ENCODE data around the gene ZDHHC11B.
"Not testable (repeated sequence)": the region's sequence is repeated elsewhere in the genome, so short reads cannot be mapped to it uniquely, and the experiment has no call there.

ZDHHC11B gene

GRCh38 chr5:690293-690692, 94.2 kb downstream of the ZDHHC11B start:
- H2AFZ ChIP-seq (ENCODE audit: insufficient read depth, low read length, poor library complexity); H3K36me3 ChIP-seq (ENCODE audit: control insufficient read depth in 1 of 2, insufficient read depth in 2 of 2, low read length in 2 of 2); H2BK120ac ChIP-seq (ENCODE audit: insufficient read depth, low read length, poor library complexity); H3K4ac ChIP-seq (ENCODE audit: low read depth, low read length); H2AK5ac ChIP-seq (ENCODE audit: low read length); H3K79me2 ChIP-seq (ENCODE audit: control insufficient read depth, insufficient read depth, low read length, poor library complexity); H2BK12ac ChIP-seq (ENCODE audit: low read length); H3K4me2 ChIP-seq (ENCODE audit: low read length); H3K79me1 ChIP-seq (ENCODE audit: low read length); H4K8ac ChIP-seq (ENCODE audit: low read depth, low read length); H3K4me3 ChIP-seq (ENCODE audit: low read depth, low read length); H4K91ac ChIP-seq (ENCODE audit: low read depth, low read length); H3K9ac ChIP-seq (ENCODE audit: low read length); H3K27ac ChIP-seq (ENCODE audit: low read depth, low read length); H2BK5ac ChIP-seq (ENCODE audit: low read depth, low read length, poor library complexity); H3K14ac ChIP-seq (ENCODE audit: low read length); H4K12ac ChIP-seq (ENCODE audit: low read depth, low read length); H3K4me1 ChIP-seq (ENCODE audit: control insufficient read depth in 1 of 2, insufficient read depth in 2 of 2, low read length in 2 of 2); H3K27me3 ChIP-seq (ENCODE audit: insufficient read depth, low read length); H3K23ac ChIP-seq (ENCODE audit: low read length); H3K9me3 ChIP-seq (ENCODE audit: insufficient read depth, low read depth, low read length); H3K18ac ChIP-seq (ENCODE audit: low read length); DNase-seq: not testable (repeated sequence)
- no CpG with 5 or more reads among the region's 12 CpGs for WGBS (ENCODE audit: extremely low coverage, insufficient coverage, insufficient read length)

GRCh38 chr5:688348-689010, 96.0 kb downstream of the ZDHHC11B start:
- H2AK5ac ChIP-seq (ENCODE audit: low read length); H3K4me2 ChIP-seq (ENCODE audit: low read length); H3K4me1 ChIP-seq (ENCODE audit: control insufficient read depth in 1 of 2, insufficient read depth in 2 of 2, low read length in 2 of 2); H3K9me3 ChIP-seq (ENCODE audit: insufficient read depth, low read depth, low read length); H2BK120ac ChIP-seq (ENCODE audit: insufficient read depth, low read length, poor library complexity); H2AFZ ChIP-seq (ENCODE audit: insufficient read depth, low read length, poor library complexity); H3K4ac ChIP-seq (ENCODE audit: low read depth, low read length); H3K14ac ChIP-seq (ENCODE audit: low read length); DNase-seq; H3K23ac ChIP-seq (ENCODE audit: low read length); H4K8ac ChIP-seq (ENCODE audit: low read depth, low read length); H4K12ac ChIP-seq (ENCODE audit: low read depth, low read length); H3K27me3 ChIP-seq (ENCODE audit: insufficient read depth, low read length); H3K9ac ChIP-seq (ENCODE audit: low read length); H3K36me3 ChIP-seq (ENCODE audit: control insufficient read depth in 1 of 2, insufficient read depth in 2 of 2, low read length in 2 of 2); H3K27ac ChIP-seq (ENCODE audit: low read depth, low read length); H3K18ac ChIP-seq (ENCODE audit: low read length); H3K79me1 ChIP-seq (ENCODE audit: low read length); H2BK5ac ChIP-seq (ENCODE audit: low read depth, low read length, poor library complexity); H2BK12ac ChIP-seq (ENCODE audit: low read length); H3K79me2 ChIP-seq (ENCODE audit: control insufficient read depth, insufficient read depth, low read length, poor library complexity); H3K4me3 ChIP-seq (ENCODE audit: low read depth, low read length); H4K91ac ChIP-seq (ENCODE audit: low read depth, low read length): not testable (repeated sequence)
- WGBS (ENCODE audit: extremely low coverage, insufficient coverage, insufficient read length) = no CpG with 5 or more reads among the region's 30 CpGs

GRCh38 chr5:686936-687335, 97.6 kb downstream of the ZDHHC11B start:
- H3K4me2 ChIP-seq (ENCODE audit: low read length); H3K23ac ChIP-seq (ENCODE audit: low read length); H3K18ac ChIP-seq (ENCODE audit: low read length); H2BK120ac ChIP-seq (ENCODE audit: insufficient read depth, low read length, poor library complexity); H3K14ac ChIP-seq (ENCODE audit: low read length); H2BK5ac ChIP-seq (ENCODE audit: low read depth, low read length, poor library complexity); H3K79me1 ChIP-seq (ENCODE audit: low read length); DNase-seq; H3K4me3 ChIP-seq (ENCODE audit: low read depth, low read length); H4K91ac ChIP-seq (ENCODE audit: low read depth, low read length); H3K9ac ChIP-seq (ENCODE audit: low read length); H3K4me1 ChIP-seq (ENCODE audit: control insufficient read depth in 1 of 2, insufficient read depth in 2 of 2, low read length in 2 of 2); H4K12ac ChIP-seq (ENCODE audit: low read depth, low read length); H2BK12ac ChIP-seq (ENCODE audit: low read length); H2AK5ac ChIP-seq (ENCODE audit: low read length); H3K4ac ChIP-seq (ENCODE audit: low read depth, low read length); H4K8ac ChIP-seq (ENCODE audit: low read depth, low read length); H3K27ac ChIP-seq (ENCODE audit: low read depth, low read length); H3K36me3 ChIP-seq (ENCODE audit: control insufficient read depth in 1 of 2, insufficient read depth in 2 of 2, low read length in 2 of 2); H3K9me3 ChIP-seq (ENCODE audit: insufficient read depth, low read depth, low read length); H3K79me2 ChIP-seq (ENCODE audit: control insufficient read depth, insufficient read depth, low read length, poor library complexity); H2AFZ ChIP-seq (ENCODE audit: insufficient read depth, low read length, poor library complexity); H3K27me3 ChIP-seq (ENCODE audit: insufficient read depth, low read length): not testable (repeated sequence)
- WGBS (ENCODE audit: extremely low coverage, insufficient coverage, insufficient read length) = no CpG with 5 or more reads among the region's 12 CpGs

- not testable (repeated sequence) for H2BK120ac ChIP-seq (ENCODE audit: insufficient read depth, low read length, poor library complexity); H3K23ac ChIP-seq (ENCODE audit: low read length); H3K27ac ChIP-seq (ENCODE audit: low read depth, low read length); H2BK5ac ChIP-seq (ENCODE audit: low read depth, low read length, poor library complexity); H3K9me3 ChIP-seq (ENCODE audit: insufficient read depth, low read depth, low read length); H3K79me1 ChIP-seq (ENCODE audit: low read length); H3K4me2 ChIP-seq (ENCODE audit: low read length); H4K8ac ChIP-seq (ENCODE audit: low read depth, low read length); H3K14ac ChIP-seq (ENCODE audit: low read length); H4K12ac ChIP-seq (ENCODE audit: low read depth, low read length); H3K4me3 ChIP-seq (ENCODE audit: low read depth, low read length); DNase-seq; H2AFZ ChIP-seq (ENCODE audit: insufficient read depth, low read length, poor library complexity); H2BK12ac ChIP-seq (ENCODE audit: low read length); H3K79me2 ChIP-seq (ENCODE audit: control insufficient read depth, insufficient read depth, low read length, poor library complexity); H3K9ac ChIP-seq (ENCODE audit: low read length); H3K4me1 ChIP-seq (ENCODE audit: control insufficient read depth in 1 of 2, insufficient read depth in 2 of 2, low read length in 2 of 2); H3K4ac ChIP-seq (ENCODE audit: low read depth, low read length); H3K36me3 ChIP-seq (ENCODE audit: control insufficient read depth in 1 of 2, insufficient read depth in 2 of 2, low read length in 2 of 2); H3K18ac ChIP-seq (ENCODE audit: low read length); H2AK5ac ChIP-seq (ENCODE audit: low read length); H3K27me3 ChIP-seq (ENCODE audit: insufficient read depth, low read length); H4K91ac ChIP-seq (ENCODE audit: low read depth, low read length)
- WGBS (ENCODE audit: extremely low coverage, insufficient coverage, insufficient read length) = no CpG with 5 or more reads among the region's 12 CpGs
These were observed 98.4 kb downstream of the ZDHHC11B start for GRCh38 chr5:686172-686523.
